WTC11 (cell line): ENCODE measurements around the gene COMMD9. TPM values are rescaled to one million over a fixed set of nuclear protein-coding genes. Genes with fewer than 3 reads are reported as not detected.
A peak's percentile ranks its signal among the peaks of the same experiment; 100 is the strongest.

Experiments
- ATAC-seq: fragments of 200-7000 bp; cut with Tn5 transposase; 2 replicates; pipeline ENCODE4 v1.10.0; 2021; ENCODE audit warnings: mild to moderate bottlenecking, moderate library complexity
- CTCF ChIA-PET: fragments of 300-600 bp; sonication (Branson Sonifier 250); formaldehyde crosslinking; loops from one replicate; lab custom pipeline; 2021; ENCODE audit warnings: antibody characterized with exemption; lab: Charles Lee
- POLR2A ChIA-PET: fragments of 350-600 bp; sonication (Branson Sonifier 250); formaldehyde crosslinking; loops from one replicate; lab custom pipeline; 2021; ENCODE audit warnings: antibody characterized with exemption; lab: Charles Lee
- DNase-seq: peaks from one replicate; pipeline ENCODE4 v3.0.0; 2021; ENCODE audit warnings: low spot score
- H3K27ac Mint-ChIP-seq: 2 replicates; pipeline ENCODE4 v1.8.0; 2021; ENCODE audit warnings: mixed read lengths
- H3K27me3 Mint-ChIP-seq: 2 replicates; pipeline ENCODE4 v1.8.0; 2021; ENCODE audit warnings: low read depth, mild to moderate bottlenecking, moderate library complexity, mixed read lengths
- H3K36me3 Mint-ChIP-seq: 2 replicates; pipeline ENCODE4 v1.8.0; 2021; ENCODE audit warnings: mixed read lengths
- H3K4me1 Mint-ChIP-seq: 2 replicates; pipeline ENCODE4 v1.8.0; 2022; ENCODE audit warnings: mixed read lengths
- H3K4me3 Mint-ChIP-seq: 2 replicates; pipeline ENCODE4 v1.8.0; 2021; ENCODE audit warnings: mild to moderate bottlenecking, moderate library complexity, mixed read lengths
- H3K9me3 Mint-ChIP-seq: 2 replicates; pipeline ENCODE4 v1.8.0; 2021; ENCODE audit warnings: mixed read lengths
- CREB1 ChIP-seq: sonication (generic); formaldehyde crosslinking; IDR thresholded peaks from 2 replicates; pipeline ENCODE4 v1.8.0; 2023; ENCODE audit warnings: mild to moderate bottlenecking, missing genetic modification reagents
- ERG ChIP-seq: fragments of 250-450 bp; sonication (Bioruptor Pico); IDR thresholded peaks from 2 replicates; pipeline ENCODE4 v1.8.0; 2021; ENCODE audit warnings: mild to moderate bottlenecking
- HMGA2 ChIP-seq: fragments of 250-450 bp; sonication (Bioruptor Pico); IDR thresholded peaks from 2 replicates; pipeline ENCODE4 v1.4.0; 2021; ENCODE audit warnings: mild to moderate bottlenecking, moderate library complexity
- IRF2 ChIP-seq: sonication (generic); formaldehyde crosslinking; IDR thresholded peaks from 2 replicates; pipeline ENCODE4 v1.8.0; 2022; ENCODE audit warnings: low read depth, missing genetic modification reagents, borderline replicate concordance
- JUN ChIP-seq: sonication (generic); formaldehyde crosslinking; IDR thresholded peaks from 2 replicates; pipeline ENCODE4 v1.8.0; 2023; ENCODE audit warnings: mild to moderate bottlenecking, missing genetic modification reagents
- MAX ChIP-seq: sonication (generic); formaldehyde crosslinking; IDR thresholded peaks from 2 replicates; pipeline ENCODE4 v1.8.0; 2022; ENCODE audit warnings: mild to moderate bottlenecking, missing genetic modification reagents
- NR1H2 ChIP-seq: sonication (generic); formaldehyde crosslinking; IDR thresholded peaks from 2 replicates; pipeline ENCODE4 v1.9.0; 2021; ENCODE audit warnings: mild to moderate bottlenecking, moderate library complexity, missing genetic modification reagents
- RORB ChIP-seq: fragments of 250-450 bp; sonication (Bioruptor Pico); IDR thresholded peaks from 2 replicates; pipeline ENCODE4 v1.9.0; 2021; ENCODE audit warnings: mild to moderate bottlenecking
- SMAD3 ChIP-seq: sonication (generic); formaldehyde crosslinking; IDR thresholded peaks from 2 replicates; pipeline ENCODE4 v1.8.0; 2022; ENCODE audit warnings: missing genetic modification reagents, mild to moderate bottlenecking, borderline replicate concordance
- TP53 ChIP-seq: sonication (generic); formaldehyde crosslinking; IDR thresholded peaks from 2 replicates; pipeline ENCODE4 v1.8.1; 2023; ENCODE audit warnings: mild to moderate bottlenecking, missing genetic modification reagents
- ZMAT4 ChIP-seq: fragments of 250-450 bp; sonication (Bioruptor Pico); IDR thresholded peaks from 2 replicates; pipeline ENCODE4 v1.9.0; 2021; ENCODE audit warnings: mild to moderate bottlenecking
- ZNF532 ChIP-seq: fragments of 250-450 bp; sonication (Bioruptor Pico); IDR thresholded peaks from 2 replicates; pipeline ENCODE4 v1.9.0; 2021; ENCODE audit warnings: mild to moderate bottlenecking, borderline replicate concordance
- total RNA-seq: library from RNA; stranded (reverse); gene quantifications from 3 replicates; pipeline ENCODE4 v1.2.3, GENCODE V29; 2021
- TF ChIP-seq, protein P1 (sequence below): sonication (generic); formaldehyde crosslinking; IDR thresholded peaks from 2 replicates; pipeline ENCODE4 v1.8.0; 2022; ENCODE audit warnings: missing genetic modification reagents
- TF ChIP-seq, protein P2 (sequence below): fragments of 200-600 bp; IDR thresholded peaks from 2 replicates; pipeline ENCODE4 v1.8.0; 2022; ENCODE audit warnings: antibody characterized with exemption
- TF ChIP-seq, protein P3 (sequence below): sonication (generic); formaldehyde crosslinking; IDR thresholded peaks from 2 replicates; pipeline ENCODE4 v1.8.1; 2023; ENCODE audit warnings: mild to moderate bottlenecking, missing genetic modification reagents
- TF ChIP-seq, protein P4 (sequence below): sonication (generic); formaldehyde crosslinking; IDR thresholded peaks from 2 replicates; pipeline ENCODE4 v1.8.1; 2022; ENCODE audit warnings: low read depth, missing genetic modification reagents, borderline replicate concordance

The COMMD9 gene
- total RNA-seq, 1 experiment from 2014 or later, result 33.3 TPM

DNA sequence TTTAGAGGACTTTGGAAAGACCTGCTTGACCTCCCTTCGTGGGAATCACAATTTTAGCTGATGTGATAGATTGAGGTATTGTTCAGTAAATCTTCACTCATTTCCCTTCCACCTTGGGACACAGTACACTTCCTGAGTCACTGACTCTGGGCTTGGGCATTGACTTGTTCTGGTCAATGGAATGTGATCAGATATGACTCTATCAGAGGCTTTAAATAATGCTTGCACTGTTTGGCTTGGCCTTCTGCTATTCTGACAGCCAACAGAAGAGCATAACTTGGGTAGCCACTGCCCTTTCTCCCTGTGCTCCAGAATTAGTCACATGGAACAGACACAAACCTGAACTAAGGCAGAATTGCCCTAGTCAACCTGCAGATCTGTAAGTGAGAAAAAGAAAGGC lies 19.4 kb upstream of the COMMD9 start:
- ChIA-PET CTCF (no interaction called here), POLR2A (no interaction called here)
- H3K27me3 Mint-ChIP-seq, result peaks cover 15% of the 10 kb centered on the region
- TF ChIP-seq, protein P1, sequence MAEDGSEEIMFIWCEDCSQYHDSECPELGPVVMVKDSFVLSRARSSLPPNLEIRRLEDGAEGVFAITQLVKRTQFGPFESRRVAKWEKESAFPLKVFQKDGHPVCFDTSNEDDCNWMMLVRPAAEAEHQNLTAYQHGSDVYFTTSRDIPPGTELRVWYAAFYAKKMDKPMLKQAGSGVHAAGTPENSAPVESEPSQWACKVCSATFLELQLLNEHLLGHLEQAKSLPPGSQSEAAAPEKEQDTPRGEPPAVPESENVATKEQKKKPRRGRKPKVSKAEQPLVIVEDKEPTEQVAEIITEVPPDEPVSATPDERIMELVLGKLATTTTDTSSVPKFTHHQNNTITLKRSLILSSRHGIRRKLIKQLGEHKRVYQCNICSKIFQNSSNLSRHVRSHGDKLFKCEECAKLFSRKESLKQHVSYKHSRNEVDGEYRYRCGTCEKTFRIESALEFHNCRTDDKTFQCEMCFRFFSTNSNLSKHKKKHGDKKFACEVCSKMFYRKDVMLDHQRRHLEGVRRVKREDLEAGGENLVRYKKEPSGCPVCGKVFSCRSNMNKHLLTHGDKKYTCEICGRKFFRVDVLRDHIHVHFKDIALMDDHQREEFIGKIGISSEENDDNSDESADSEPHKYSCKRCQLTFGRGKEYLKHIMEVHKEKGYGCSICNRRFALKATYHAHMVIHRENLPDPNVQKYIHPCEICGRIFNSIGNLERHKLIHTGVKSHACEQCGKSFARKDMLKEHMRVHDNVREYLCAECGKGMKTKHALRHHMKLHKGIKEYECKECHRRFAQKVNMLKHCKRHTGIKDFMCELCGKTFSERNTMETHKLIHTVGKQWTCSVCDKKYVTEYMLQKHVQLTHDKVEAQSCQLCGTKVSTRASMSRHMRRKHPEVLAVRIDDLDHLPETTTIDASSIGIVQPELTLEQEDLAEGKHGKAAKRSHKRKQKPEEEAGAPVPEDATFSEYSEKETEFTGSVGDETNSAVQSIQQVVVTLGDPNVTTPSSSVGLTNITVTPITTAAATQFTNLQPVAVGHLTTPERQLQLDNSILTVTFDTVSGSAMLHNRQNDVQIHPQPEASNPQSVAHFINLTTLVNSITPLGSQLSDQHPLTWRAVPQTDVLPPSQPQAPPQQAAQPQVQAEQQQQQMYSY (CRISPR knock-in tag), result no peak
- TF ChIP-seq ERG (CRISPR knock-in tag) (no peak), NR1H2 (CRISPR knock-in tag) (no peak), JUN (CRISPR knock-in tag) (no peak)
- H3K9me3 Mint-ChIP-seq, result peaks cover 18% of the 10 kb centered on the region
- DNase-seq, result no peak
- no peak overlapping the region for H3K27ac Mint-ChIP-seq
- no peak for ATAC-seq
- no peaks in the 10 kb centered on the region for H3K4me1 Mint-ChIP-seq
- H3K36me3 Mint-ChIP-seq, result no peaks in the 10 kb centered on the region
- no peak overlapping the region for H3K4me3 Mint-ChIP-seq

GRCh38 chr11:36306888-36307287 lies 17.7 kb upstream of the COMMD9 start:
- H3K4me1 Mint-ChIP-seq, result no peaks in the 10 kb centered on the region
- POLR2A ChIA-PET, result no interaction called here
- peaks cover 10% of the 10 kb centered on the region for H3K27me3 Mint-ChIP-seq
- peaks cover 18% of the 10 kb centered on the region for H3K9me3 Mint-ChIP-seq
- TF ChIP-seq, protein P2, sequence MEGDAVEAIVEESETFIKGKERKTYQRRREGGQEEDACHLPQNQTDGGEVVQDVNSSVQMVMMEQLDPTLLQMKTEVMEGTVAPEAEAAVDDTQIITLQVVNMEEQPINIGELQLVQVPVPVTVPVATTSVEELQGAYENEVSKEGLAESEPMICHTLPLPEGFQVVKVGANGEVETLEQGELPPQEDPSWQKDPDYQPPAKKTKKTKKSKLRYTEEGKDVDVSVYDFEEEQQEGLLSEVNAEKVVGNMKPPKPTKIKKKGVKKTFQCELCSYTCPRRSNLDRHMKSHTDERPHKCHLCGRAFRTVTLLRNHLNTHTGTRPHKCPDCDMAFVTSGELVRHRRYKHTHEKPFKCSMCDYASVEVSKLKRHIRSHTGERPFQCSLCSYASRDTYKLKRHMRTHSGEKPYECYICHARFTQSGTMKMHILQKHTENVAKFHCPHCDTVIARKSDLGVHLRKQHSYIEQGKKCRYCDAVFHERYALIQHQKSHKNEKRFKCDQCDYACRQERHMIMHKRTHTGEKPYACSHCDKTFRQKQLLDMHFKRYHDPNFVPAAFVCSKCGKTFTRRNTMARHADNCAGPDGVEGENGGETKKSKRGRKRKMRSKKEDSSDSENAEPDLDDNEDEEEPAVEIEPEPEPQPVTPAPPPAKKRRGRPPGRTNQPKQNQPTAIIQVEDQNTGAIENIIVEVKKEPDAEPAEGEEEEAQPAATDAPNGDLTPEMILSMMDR, result peak; percentile 31; the same call in 1 of the 2 replicates
- TF ChIP-seq SMAD3, result no peak
- TF ChIP-seq, all 79 proteins: peak for 1
- no peak overlapping the region for H3K4me3 Mint-ChIP-seq
- CTCF ChIA-PET, result interaction anchor here (0.6 to 1.1 kb wide), 4 partner anchors 11 to 172 kb away, joined by 3 to 7 read pairs (median 4); partner anchors contain the start of gene PRR5L
- ATAC-seq (peak; percentile 20; the same call in 1 of the 2 replicates), DNase-seq (no peak)
- no peak overlapping the region for H3K27ac Mint-ChIP-seq
- no peaks in the 10 kb centered on the region for H3K36me3 Mint-ChIP-seq

DNA sequence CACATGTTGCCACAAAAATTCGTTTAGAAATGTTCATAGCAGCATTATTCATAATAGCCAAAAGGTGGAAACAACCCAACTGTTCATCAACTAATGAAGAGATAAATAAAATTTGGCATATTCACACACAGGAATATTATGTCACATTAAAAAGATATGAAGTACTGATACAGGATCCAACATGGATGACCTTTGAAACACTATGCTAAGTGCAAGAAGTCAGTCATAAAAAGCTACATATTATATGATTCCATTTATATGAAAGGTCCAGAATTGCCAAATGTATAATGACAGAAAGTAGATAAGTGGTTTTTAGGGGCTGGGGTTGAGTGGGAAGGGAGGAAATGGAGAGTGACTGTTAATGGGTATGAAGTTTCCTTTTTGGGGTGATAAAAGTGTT lies 15.8 kb upstream of the COMMD9 start:
- DNase-seq (no peak), ATAC-seq (no peak)
- no peaks in the 10 kb centered on the region for H3K4me1 Mint-ChIP-seq
- no peak overlapping the region for H3K4me3 Mint-ChIP-seq
- ChIA-PET POLR2A (no interaction called here), CTCF (interaction anchor here (1.6 kb wide), 1 partner anchor 174 kb away, joined by 4 read pairs; no protein-coding TSS in a partner anchor)
- peaks cover 10% of the 10 kb centered on the region for H3K27me3 Mint-ChIP-seq
- no peaks in the 10 kb centered on the region for H3K36me3 Mint-ChIP-seq
- H3K27ac Mint-ChIP-seq, result no peak overlapping the region
- peaks cover 17% of the 10 kb centered on the region for H3K9me3 Mint-ChIP-seq
- no peak for TF ChIP-seq RORB
- no peak for TF ChIP-seq TP53 (CRISPR knock-in tag)
- TF ChIP-seq MAX (CRISPR knock-in tag), result no peak
- no peak for TF ChIP-seq JUN (CRISPR knock-in tag)
- no peak for TF ChIP-seq ZNF532 (CRISPR knock-in tag)
- no peak for TF ChIP-seq HMGA2 (CRISPR knock-in tag)
- TF ChIP-seq ZMAT4 (CRISPR knock-in tag), result no peak
- TF ChIP-seq, protein P3, sequence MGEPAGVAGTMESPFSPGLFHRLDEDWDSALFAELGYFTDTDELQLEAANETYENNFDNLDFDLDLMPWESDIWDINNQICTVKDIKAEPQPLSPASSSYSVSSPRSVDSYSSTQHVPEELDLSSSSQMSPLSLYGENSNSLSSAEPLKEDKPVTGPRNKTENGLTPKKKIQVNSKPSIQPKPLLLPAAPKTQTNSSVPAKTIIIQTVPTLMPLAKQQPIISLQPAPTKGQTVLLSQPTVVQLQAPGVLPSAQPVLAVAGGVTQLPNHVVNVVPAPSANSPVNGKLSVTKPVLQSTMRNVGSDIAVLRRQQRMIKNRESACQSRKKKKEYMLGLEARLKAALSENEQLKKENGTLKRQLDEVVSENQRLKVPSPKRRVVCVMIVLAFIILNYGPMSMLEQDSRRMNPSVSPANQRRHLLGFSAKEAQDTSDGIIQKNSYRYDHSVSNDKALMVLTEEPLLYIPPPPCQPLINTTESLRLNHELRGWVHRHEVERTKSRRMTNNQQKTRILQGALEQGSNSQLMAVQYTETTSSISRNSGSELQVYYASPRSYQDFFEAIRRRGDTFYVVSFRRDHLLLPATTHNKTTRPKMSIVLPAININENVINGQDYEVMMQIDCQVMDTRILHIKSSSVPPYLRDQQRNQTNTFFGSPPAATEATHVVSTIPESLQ (CRISPR knock-in tag), result no peak
- TF ChIP-seq, protein P4, sequence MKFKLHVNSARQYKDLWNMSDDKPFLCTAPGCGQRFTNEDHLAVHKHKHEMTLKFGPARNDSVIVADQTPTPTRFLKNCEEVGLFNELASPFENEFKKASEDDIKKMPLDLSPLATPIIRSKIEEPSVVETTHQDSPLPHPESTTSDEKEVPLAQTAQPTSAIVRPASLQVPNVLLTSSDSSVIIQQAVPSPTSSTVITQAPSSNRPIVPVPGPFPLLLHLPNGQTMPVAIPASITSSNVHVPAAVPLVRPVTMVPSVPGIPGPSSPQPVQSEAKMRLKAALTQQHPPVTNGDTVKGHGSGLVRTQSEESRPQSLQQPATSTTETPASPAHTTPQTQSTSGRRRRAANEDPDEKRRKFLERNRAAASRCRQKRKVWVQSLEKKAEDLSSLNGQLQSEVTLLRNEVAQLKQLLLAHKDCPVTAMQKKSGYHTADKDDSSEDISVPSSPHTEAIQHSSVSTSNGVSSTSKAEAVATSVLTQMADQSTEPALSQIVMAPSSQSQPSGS, result no peak
- no peak for TF ChIP-seq IRF2 (CRISPR knock-in tag)
- TF ChIP-seq CREB1 (CRISPR knock-in tag), result no peak
